Inflammatory macrophage treated with lipopolysaccharide for 4 hours (primary cell): ENCODE results near the gene HIPK4.
"Not testable (repeated sequence)": the region's sequence is repeated elsewhere in the genome, so short reads cannot be mapped to it uniquely, and the experiment has no call there.

ENCODE experiments used
- DNase-seq: peaks from one replicate; pipeline ENCODE4 v3.0.0-alpha.2; 2020

HIPK4 gene, protein sequence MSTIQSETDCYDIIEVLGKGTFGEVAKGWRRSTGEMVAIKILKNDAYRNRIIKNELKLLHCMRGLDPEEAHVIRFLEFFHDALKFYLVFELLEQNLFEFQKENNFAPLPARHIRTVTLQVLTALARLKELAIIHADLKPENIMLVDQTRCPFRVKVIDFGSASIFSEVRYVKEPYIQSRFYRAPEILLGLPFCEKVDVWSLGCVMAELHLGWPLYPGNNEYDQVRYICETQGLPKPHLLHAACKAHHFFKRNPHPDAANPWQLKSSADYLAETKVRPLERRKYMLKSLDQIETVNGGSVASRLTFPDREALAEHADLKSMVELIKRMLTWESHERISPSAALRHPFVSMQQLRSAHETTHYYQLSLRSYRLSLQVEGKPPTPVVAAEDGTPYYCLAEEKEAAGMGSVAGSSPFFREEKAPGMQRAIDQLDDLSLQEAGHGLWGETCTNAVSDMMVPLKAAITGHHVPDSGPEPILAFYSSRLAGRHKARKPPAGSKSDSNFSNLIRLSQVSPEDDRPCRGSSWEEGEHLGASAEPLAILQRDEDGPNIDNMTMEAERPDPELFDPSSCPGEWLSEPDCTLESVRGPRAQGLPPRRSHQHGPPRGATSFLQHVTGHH

GRCh38 chr19:40390084-40390742 is at the start of gene HIPK4:
Gene HIPK4, minus strand, starts transcription at chr19:40390181. Its CDS starts 279 bp downstream, at chr19:40389902.
- DNase-seq: no peak

GRCh38 chr19:40438284-40438683 is 48.3 kb upstream of the HIPK4 start:
- no peak for DNase-seq

DNA sequence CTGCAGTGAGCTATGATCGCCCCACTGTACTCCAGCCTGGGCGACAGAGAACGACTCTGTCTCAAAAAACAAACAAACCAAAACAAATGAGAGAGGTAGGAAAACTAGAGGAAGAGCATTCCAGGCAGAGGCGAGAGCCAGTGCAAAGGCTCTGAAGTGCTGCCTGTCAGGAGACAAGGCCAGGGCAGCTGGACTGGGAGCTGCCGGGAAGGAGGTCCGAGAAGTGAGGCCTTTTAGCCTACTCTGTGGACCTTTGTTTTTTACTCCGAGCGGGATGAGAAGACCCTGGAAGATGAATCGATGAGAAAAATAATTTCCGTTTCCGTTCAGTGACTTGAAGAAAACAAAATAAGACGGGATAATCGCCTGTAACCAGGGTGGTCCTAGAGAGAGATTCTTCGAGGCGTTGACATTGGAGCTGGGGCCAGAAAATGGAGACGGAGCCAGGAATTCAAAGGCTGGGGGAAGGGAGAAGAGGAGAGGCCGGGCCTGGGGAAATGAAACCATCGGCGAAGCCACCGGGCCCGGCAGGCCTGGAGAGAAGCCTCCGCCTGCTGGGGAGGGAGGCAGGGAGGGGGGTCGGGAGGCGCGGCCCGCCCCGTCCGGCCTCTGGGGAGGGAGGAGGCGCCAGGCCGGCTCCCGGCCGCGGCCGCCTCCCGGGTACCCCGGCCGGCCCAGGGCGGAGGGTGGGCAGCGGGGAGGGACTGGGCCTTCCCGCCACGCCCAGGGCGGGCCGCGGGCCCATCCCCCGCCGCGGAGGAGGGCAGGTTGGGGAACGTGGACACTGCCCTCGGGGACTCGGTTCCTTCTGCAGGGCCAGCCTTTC is 43.6 kb upstream of the HIPK4 start:
- DNase-seq: peak; percentile 93

- DNase-seq: not testable (repeated sequence)
Observed at GRCh38 chr19:40432760-40433159, 42.8 kb upstream of the HIPK4 start.

GRCh38 chr19:40431698-40432097 is 41.7 kb upstream of the HIPK4 start:
- no peak for DNase-seq

- not testable (repeated sequence) for DNase-seq
Observed at GRCh38 chr19:40430242-40430641, 40.3 kb upstream of the HIPK4 start.

- not testable (repeated sequence) for DNase-seq
Observed at GRCh38 chr19:40428197-40428596, 38.2 kb upstream of the HIPK4 start.

DNA sequence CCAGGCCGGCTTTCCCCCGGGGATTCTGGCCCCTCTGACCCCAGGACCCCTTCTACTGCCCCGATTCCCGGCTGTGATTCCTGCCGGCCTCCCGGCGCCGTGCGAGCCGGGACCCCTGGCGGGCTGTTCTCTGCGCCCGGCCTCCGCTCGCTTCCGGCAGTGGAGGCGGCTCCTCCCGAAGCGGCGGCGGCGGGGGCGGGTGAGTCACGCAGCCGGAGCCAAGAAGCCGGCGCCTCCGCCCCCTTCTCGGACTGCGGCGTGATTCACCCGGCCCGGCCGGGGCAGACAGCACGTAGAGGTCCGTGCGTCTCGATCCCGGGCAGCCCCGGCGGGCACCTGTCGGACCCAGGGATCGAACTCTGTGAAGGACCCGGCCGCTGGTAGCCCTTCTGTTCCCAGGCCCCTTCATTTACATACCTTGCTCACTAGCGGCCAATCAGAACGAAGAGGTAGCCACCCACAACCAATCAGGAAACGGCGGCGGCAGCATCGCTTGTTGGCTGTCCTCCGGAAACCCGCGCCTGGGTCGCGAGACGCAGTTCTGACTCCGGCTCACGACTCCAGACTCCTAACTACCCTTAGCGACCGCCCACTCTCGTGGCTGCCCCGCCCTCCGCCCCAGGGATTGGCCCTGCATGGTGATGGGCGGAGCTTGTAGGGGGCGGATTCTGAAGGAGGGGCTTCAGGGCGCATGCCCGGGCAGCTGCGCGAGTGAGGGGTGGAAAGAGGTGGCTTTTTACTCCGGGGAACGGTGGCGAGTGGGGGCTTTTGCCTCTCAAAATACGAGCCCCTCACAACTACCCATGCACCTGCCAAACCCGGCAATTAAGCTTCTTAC is 35.7 kb upstream of the HIPK4 start, which contains the start of gene SERTAD1:
TSS of gene SERTAD1 (minus strand) at position 543 of the 838 bp plus-strand sequence. CDS start 2,446 bp downstream, outside the sequence.
- DNase-seq: peak; percentile 100

DNA sequence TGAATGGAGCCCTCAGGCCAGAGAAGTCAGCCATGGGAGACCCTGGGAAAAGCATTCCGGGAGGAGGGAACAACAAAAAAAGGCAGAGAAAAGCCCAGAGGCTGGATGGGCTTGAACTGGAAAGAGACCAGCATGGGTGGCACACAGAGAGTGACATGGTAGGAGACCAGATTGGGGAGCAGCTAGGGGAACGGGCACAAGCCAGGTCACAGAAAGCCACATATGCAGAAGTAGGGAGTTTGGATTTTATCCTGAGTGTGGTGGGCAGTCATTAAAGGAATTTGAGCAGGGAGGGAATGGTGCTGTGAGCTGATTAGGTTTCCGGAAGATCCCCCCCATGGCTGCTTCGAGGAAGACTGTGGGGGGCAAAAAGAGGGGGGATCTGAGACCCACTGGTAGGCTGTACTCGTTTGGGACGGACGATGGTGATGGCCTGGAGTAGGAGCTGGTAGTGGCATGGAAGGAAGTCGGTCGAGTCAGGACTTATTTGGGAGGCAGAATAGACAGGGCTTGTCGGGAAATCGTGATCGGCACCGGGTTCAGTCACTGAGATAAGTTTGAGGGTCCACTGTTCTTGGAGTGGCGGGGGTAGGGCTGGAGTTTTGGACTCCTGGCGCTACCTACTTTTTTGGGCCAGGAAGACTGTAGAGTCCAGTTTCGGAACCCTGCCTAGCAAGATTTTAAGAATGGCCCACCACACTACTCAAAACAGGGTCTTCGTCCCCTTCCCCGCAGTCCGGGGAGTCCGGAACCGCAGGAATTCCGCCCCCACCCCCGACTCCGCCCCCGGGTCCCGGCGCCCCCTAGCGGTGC is 34.9 kb upstream of the HIPK4 start:
- no peak for DNase-seq

DNA sequence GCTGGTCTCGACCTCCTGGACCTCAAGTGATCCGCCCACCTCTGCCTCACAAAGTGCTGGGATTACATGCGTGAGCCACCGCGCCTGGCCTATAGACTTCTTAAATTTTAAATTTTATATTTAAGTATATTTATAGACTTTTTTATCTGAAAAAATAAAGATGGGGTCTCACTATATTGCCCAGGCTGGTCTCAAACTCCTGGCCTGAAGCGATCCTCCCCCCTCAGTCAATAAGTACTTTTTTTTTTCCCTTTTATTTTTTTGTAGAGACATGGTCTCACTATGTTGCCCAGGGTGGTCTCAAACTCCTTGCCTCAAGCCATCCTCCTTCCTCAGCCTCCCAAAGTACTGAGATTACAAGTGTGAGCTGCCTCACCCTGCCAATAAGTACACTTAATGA is 34.0 kb upstream of the HIPK4 start:
- DNase-seq: no peak

DNA sequence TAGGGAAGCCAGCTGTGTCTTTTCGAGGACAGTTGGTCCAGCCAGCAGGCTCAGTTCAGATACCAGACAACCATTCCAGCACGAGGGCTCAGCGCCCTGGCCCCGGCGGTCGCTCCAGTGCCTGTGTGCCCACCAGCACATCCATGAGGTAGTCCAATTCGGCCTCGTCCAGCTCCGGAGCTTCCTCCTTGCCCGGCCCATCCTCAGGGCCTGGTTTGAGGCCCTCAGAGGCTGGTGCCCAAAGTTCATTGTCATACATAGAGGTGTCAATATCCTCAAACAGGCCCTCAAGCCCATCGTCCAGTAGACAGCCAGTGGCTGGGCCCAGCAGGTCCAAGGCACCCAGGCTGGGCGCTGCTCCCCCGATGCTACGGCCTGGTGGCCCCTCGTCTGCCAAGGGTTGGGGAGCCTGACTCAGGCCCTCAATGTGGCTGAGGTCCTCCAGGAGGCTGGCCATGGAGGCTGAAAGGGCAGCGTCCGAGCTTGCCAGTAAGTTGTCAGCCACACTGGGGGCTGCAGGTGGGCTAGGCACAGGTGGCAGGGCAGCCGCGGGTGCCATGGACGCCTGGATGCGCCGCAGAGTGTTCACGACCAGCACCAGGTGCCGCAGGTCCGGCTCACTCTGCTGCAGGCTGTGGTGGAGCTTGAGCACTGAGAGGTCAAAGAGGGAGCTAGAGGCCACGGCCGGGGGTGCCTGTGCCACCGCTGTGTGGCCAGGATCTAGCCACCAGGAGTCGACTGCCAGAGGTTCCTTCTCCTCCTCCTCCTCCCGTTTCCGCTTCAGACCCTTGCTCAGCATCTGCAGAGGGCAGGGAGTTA is 33.0 kb upstream of the HIPK4 start:
- DNase-seq: no peak

- no peak for DNase-seq
Observed at GRCh38 chr19:40421993-40422747, 32.2 kb upstream of the HIPK4 start.

- DNase-seq: peak; percentile 83
Observed at GRCh38 chr19:40420766-40421765, 31.1 kb upstream of the HIPK4 start.

DNA sequence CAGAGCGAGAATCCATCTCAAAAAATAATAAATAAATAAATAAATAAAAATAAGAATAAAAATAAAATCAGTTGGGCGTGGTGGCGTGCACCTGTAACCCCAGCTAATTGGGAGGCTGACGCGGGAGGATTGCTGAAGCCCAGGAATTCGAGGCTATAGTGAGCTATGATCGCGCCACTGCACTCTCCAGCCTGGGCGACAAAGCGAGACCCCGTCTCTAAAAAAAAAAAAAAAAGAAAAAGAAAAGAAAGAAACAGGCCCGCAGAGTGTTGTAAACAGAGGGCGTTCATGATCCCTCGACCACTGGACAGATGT is 30.4 kb upstream of the HIPK4 start:
- no peak for DNase-seq

- no peak for DNase-seq
Observed at GRCh38 chr19:40419780-40420179, 29.8 kb upstream of the HIPK4 start.

- DNase-seq: no peak
Observed at GRCh38 chr19:40419066-40419612, 29.2 kb upstream of the HIPK4 start.

GRCh38 chr19:40418040-40418439 is 28.1 kb upstream of the HIPK4 start:
- DNase-seq: no peak

DNA sequence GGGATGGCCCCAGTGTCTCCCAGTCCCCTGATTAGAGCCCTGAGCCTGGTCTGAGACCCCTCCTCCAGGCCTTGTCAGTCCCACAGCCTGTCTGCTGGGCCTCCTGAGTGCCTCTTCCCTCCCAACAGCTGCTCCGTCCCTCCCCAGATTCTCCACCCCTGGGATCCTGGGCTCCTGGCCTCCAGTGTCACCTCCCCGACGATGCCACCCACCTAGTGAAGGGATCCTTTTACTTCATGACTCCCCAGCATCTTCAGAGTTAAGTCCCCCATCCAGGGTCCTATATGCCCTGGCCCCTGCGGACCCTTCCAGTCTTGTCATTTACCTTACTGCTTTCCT is 27.6 kb upstream of the HIPK4 start:
- DNase-seq: no peak
